PC-9 (cell line): ENCODE results near the gene OTUD4.

ENCODE experiments used
- CTCF ChIP-seq: fragments of 200-600 bp; sonication (generic); conservative IDR thresholded peaks from 2 replicates; pipeline ENCODE4 v1.6.1; 2017; ENCODE audit warnings: mixed run types, antibody characterized with exemption, mild to moderate bottlenecking, moderate library complexity
- EZH2 ChIP-seq: fragments of 200-600 bp; sonication (generic); IDR thresholded peaks from 2 replicates; pipeline ENCODE4 v1.8.0; 2017; ENCODE audit warnings: antibody characterized with exemption, low read depth

GRCh38 chr4:145131848-145132247, 48.5 kb downstream of the OTUD4 start:
- TF ChIP-seq CTCF (no peak), EZH2 (no peak)
